ENCODE results near the gene ZEB1. TPM values are rescaled to one million over a fixed set of nuclear protein-coding genes. Genes with fewer than 3 reads are reported as not detected.

ZEB1 gene
- total RNA-seq, 1 experiment from 2014 or later, result 31.5 TPM

- no peaks in the 10 kb centered on the region for H3K27me3 ChIP-seq (ENCODE audit: control insufficient read depth, insufficient read depth, low read length)
- H3K4me3 ChIP-seq (ENCODE audit: low read depth in 2 of 2, low read length in 2 of 2), result no peak overlapping the region
- intact Hi-C loops (cut with micrococcal nuclease; ENCODE audit: unreplicated experiment), result no loop called here
- DNase-seq (ENCODE audit: low read depth, low spot score), result no peak
- TF ChIP-seq SIN3A (IDR thresholded peaks at IDR 0.05; ENCODE audit: borderline replicate concordance, insufficient read depth, low read depth, low read length) (no peak), CTCF (IDR thresholded peaks at IDR 0.05) (no peak), POLR2AphosphoS5 (IDR thresholded peaks at IDR 0.05; ENCODE audit: low read depth, low read length) (no peak), REST (IDR thresholded peaks at IDR 0.05; ENCODE audit: insufficient read depth in 1 of 2, low read depth in 2 of 2, low read length in 1 of 2) (no peak), TCF7L2 (IDR thresholded peaks at IDR 0.05; ENCODE audit: low read depth, low read length) (no peak)
- H3K9me3 ChIP-seq (ENCODE audit: control insufficient read depth, insufficient read depth, low read depth, low read length), result no peaks in the 10 kb centered on the region
- ChIA-PET POLR2A (no interaction called here), CTCF (no interaction called here)
- no peaks in the 10 kb centered on the region for H3K4me1 ChIP-seq (ENCODE audit: control insufficient read depth, insufficient read depth, low read length)
- H3K36me3 ChIP-seq (ENCODE audit: control insufficient read depth, insufficient read depth, low read length), result no peaks in the 10 kb centered on the region
- BruUV-seq (replicated peaks), result no TSS peak
- in situ Hi-C loops (cut with HindIII; ENCODE audit: low pct_unique_long_range_greater_than_20kb, low sequenced_read_pairs), result no loop called here
- H3K27ac ChIP-seq (ENCODE audit: low read length), result no peak overlapping the region
- no peak for ATAC-seq
Observed at GRCh38 chr10:31294558-31294957, 24.5 kb upstream of the ZEB1 start.

GRCh38 chr10:31296754-31297153 is 22.3 kb upstream of the ZEB1 start:
- ChIA-PET POLR2A (no interaction called here), CTCF (no interaction called here)
- Histone ChIP-seq H3K4me1 (ENCODE audit: control insufficient read depth, insufficient read depth, low read length) (no peaks in the 10 kb centered on the region), H3K27ac (ENCODE audit: low read length) (no peak overlapping the region), H3K4me3 (ENCODE audit: low read depth in 2 of 2, low read length in 2 of 2) (no peak overlapping the region), H3K27me3 (ENCODE audit: control insufficient read depth, insufficient read depth, low read length) (no peaks in the 10 kb centered on the region), H3K9me3 (ENCODE audit: control insufficient read depth, insufficient read depth, low read depth, low read length) (no peaks in the 10 kb centered on the region), H3K36me3 (ENCODE audit: control insufficient read depth, insufficient read depth, low read length) (no peaks in the 10 kb centered on the region)
- ATAC-seq (no peak), DNase-seq (ENCODE audit: low read depth, low spot score) (no peak)
- intact Hi-C loops (cut with micrococcal nuclease; ENCODE audit: unreplicated experiment), result no loop called here
- no TSS peak for BruUV-seq (replicated peaks)
- in situ Hi-C loops (cut with HindIII; ENCODE audit: low pct_unique_long_range_greater_than_20kb, low sequenced_read_pairs), result no loop called here
- no peak for TF ChIP-seq CTCF (IDR thresholded peaks at IDR 0.05)
- TF ChIP-seq SIN3A (IDR thresholded peaks at IDR 0.05; ENCODE audit: borderline replicate concordance, insufficient read depth, low read depth, low read length), result no peak
- no peak for TF ChIP-seq TCF7L2 (IDR thresholded peaks at IDR 0.05; ENCODE audit: low read depth, low read length)
- no peak for TF ChIP-seq POLR2AphosphoS5 (IDR thresholded peaks at IDR 0.05; ENCODE audit: low read depth, low read length)
- no peak for TF ChIP-seq REST (IDR thresholded peaks at IDR 0.05; ENCODE audit: insufficient read depth in 1 of 2, low read depth in 2 of 2, low read length in 1 of 2)
